ENCODE measurements around the gene ANAPC5.

DNA sequence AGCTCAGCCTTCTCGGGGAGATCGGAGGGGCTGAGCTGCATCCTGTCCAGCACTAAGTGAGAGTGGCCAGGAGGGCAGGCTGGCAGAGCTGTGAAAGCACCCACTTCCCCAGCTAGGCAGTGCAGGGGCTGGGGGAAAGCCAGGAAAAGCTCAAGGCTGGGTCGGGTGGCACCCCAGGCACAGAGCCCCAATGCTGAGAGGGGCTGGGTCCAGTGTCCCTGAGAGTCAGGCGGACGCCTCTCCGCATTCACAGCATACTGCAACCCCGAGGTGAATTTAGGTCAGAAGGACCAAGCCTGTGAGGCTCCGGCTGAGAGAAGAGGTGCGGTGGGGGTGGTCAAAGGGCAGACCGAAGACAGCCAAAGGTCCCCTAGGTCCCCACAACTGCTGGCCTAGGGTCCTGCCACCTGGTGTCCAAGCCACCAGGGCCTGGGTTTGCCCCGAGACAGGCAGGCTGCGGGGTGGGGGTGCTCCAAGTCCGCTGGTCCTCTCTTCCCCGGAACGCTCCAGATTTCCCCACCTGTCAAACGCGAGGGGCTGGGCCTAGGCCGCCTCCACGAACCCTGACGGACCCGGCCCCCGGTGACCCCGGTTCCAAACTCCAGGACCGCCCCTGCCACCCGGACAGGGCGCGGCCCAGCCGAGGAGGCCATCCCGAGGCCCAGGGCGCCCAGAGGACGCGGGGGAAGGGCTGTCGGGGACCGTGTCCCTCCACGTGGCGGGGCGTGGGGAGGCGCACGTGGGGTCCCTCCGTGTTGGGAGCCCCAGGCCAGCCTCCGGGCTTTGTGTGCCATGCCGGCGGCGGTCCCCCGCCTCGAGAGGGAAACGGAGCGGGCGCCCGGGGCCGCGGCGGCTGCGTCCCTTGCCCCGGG lies 56.2 kb downstream of the ANAPC5 start:
- TF ChIP-seq CTCF (IDR thresholded peaks at IDR 0.05) (no peak), POLR2A (IDR thresholded peaks at IDR 0.05) (no peak)

Data from esophagus squamous epithelium (tissue), 4 donors.